GM18517 (cell line): Measurements from ENCODE around the gene PRSS56.
"Not testable (repeated sequence)": the region's sequence is repeated elsewhere in the genome, so short reads cannot be mapped to it uniquely, and the experiment has no call there.

Experiments used
- ATAC-seq: cut with Tn5 transposase; IDR thresholded peaks from one replicate; pipeline ENCODE4 v1.9.1; 2021; ENCODE audit warnings: mild to moderate bottlenecking, moderate library complexity; ENCODE audit not compliant: unreplicated experiment

PRSS56 gene

GRCh38 chr2:232568161-232568560 lies 48.0 kb downstream of the PRSS56 start:
- ATAC-seq = no peak

GRCh38 chr2:232569541-232569940 lies 49.4 kb downstream of the PRSS56 start:
- ATAC-seq = no peak

DNA sequence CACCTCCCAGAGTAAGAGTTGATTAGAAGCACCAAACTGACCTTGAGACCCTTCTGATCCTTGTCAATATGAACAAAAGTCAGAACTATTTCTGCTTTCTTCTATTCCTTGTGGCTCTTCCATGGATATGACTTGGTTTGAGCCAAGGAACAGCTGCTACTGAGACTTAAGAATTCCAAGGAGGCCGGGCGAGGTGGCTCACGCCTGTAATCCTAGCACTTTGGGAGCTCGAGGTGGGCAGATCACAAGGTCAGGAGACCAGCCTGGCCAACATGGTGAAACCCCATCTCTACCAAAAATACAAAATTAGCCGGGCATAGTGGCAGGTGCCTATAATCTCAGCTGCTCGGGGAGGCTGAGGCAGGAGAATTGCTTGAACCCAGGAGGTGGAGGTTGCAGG lies 50.3 kb downstream of the PRSS56 start:
- not testable (repeated sequence) for ATAC-seq

DNA sequence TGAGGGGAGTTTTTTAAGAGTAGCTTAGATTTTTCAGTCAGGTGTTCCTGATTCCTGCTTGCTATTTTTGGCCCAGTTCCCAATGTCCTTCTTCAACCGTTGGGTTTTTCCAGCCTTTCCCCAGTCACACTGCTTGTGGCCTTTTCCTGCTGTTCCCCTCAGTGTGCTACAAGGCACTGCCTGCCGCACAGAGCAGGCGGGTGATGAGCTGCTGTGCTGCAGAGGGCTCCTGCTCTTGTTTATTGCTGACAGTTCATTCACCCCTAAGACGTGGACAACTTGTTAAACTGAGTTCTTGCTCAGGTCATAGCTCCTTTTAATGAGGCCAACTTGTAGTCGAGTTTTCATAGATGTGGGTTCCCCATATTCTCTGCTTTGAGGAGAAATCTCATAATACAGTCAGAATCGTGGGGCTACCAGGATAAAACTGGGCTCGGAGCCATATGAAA lies 50.9 kb downstream of the PRSS56 start:
- no peak for ATAC-seq

DNA sequence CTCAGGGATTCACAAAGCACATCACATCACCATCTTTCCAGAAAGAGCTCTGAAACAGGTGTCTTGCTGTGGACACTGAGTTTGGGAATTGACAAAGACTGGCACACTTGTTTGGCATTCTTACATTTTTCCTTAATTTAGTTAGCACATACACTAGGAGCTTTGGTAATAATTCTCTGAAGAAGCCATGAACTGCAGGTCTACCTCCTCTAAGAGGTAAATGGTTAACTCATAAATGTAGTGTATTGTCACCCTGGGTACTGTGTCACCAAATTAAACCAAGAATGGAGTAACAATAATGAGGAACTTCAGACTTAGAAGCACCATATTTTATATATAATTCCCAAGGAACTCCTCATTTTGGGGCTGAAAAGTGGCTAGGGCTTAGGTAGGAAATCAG lies 52.9 kb downstream of the PRSS56 start:
- no peak for ATAC-seq

- ATAC-seq = no peak
Observed at GRCh38 chr2:232573771-232574435, 53.7 kb downstream of the PRSS56 start.

DNA sequence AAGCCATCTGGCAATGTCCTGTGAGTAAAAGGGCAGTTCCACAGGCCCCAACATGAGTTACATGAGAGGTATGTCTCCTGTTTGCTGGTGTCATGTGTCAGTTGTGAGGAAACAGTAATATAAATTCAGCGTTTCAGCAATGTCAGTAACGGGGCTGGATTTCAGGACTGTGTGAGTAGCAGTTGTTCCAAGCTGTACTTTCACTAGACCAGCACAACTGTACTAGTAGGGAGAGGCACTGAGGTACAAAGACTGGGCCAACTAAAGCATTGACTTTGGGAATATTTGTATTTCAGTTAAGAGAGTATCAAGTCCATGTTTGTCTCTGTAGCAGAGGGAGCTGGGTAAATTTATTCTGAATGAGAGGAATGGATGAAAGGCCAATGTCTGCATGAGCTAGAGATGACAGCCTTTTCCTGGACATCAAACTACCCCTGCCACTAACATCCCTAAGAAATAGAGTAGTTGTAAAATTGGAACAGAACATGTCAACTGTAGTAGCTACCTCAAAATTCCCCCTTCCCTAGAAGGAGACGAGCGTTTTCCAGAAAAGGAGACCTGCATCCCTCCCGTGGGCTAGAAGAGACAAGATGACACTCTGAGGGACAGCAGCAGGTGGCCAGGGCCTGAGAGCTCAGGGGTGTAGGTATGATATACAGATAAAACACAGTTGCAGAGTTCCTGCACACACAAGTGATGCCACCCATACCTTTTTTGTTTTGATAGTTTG lies 54.7 kb downstream of the PRSS56 start:
- ATAC-seq = no peak
